Measurements from ENCODE around the gene SSH2. TPM values are rescaled to one million over a fixed set of nuclear protein-coding genes. Genes with fewer than 3 reads are reported as not detected.

SSH2 gene
- total and polyA plus RNA-seq, 3 donors from 2014 or later: 31.0 to 62.3 (median 37.4) TPM

GRCh38 chr17:29835435-29836351 is 94.3 kb downstream of the SSH2 start:
- no peak overlapping the region for H3K27ac ChIP-seq
- no peak overlapping the region for H3K4me3 ChIP-seq
- H3K27me3 ChIP-seq: no peaks in the 10 kb centered on the region
- no peak for DNase-seq
- no peaks in the 10 kb centered on the region for H3K36me3 ChIP-seq (ENCODE audit: low read depth, missing control alignments)
- H3K9me3 ChIP-seq: no peaks in the 10 kb centered on the region
- 89 to 91% methylated on average over 10 of the region's 10 CpGs for WGBS, 2 donors
- TF ChIP-seq POLR2A (IDR thresholded peaks at IDR 0.05) (no peak), CTCF (IDR thresholded peaks at IDR 0.05) (no peak)
- H3K4me1 ChIP-seq: no peaks in the 10 kb centered on the region
- intact Hi-C loops (cut with DNase I; ENCODE audit: low total_unique reads): no loop called here

GRCh38 chr17:29833801-29834200 is 96.2 kb downstream of the SSH2 start:
- DNase-seq: no peak
- no peaks in the 10 kb centered on the region for H3K36me3 ChIP-seq (ENCODE audit: low read depth, missing control alignments)

GRCh38 chr17:29828676-29829284 is 101.2 kb downstream of the SSH2 start:
- H3K4me3 ChIP-seq: no peak overlapping the region
- no peak for TF ChIP-seq POLR2A (IDR thresholded peaks at IDR 0.05)
- TF ChIP-seq CTCF (IDR thresholded peaks at IDR 0.05): no peak
- DNase-seq: no peak
- intact Hi-C loops (cut with DNase I; ENCODE audit: low total_unique reads): no loop called here
- WGBS, 2 donors: 82 to 86% methylated on average over 3 of the region's 3 CpGs
- no peak overlapping the region for H3K27ac ChIP-seq
- H3K27me3 ChIP-seq: no peaks in the 10 kb centered on the region
- no peaks in the 10 kb centered on the region for H3K36me3 ChIP-seq (ENCODE audit: low read depth, missing control alignments)
- H3K4me1 ChIP-seq: no peaks in the 10 kb centered on the region
- H3K9me3 ChIP-seq: no peaks in the 10 kb centered on the region

More at GRCh38 chr17:29833801-29834200, 96.2 kb downstream of the SSH2 start:
- Histone ChIP-seq H3K9me3 (no peaks in the 10 kb centered on the region), H3K27ac (no peak overlapping the region), H3K4me3 (no peak overlapping the region), H3K4me1 (no peaks in the 10 kb centered on the region), H3K27me3 (no peaks in the 10 kb centered on the region)
- WGBS, 2 donors: 87 to 95% methylated on average over 1 of the region's 1 CpG
- intact Hi-C loops (cut with DNase I; ENCODE audit: low total_unique reads): no loop called here
- TF ChIP-seq POLR2A (IDR thresholded peaks at IDR 0.05): no peak
- no peak for TF ChIP-seq CTCF (IDR thresholded peaks at IDR 0.05)

GRCh38 chr17:29827179-29827578 is 102.8 kb downstream of the SSH2 start:
- H3K4me3 ChIP-seq: no peak overlapping the region
- TF ChIP-seq CTCF (IDR thresholded peaks at IDR 0.05) (no peak), POLR2A (IDR thresholded peaks at IDR 0.05) (no peak)
- H3K27me3 ChIP-seq: no peaks in the 10 kb centered on the region
- H3K4me1 ChIP-seq: no peaks in the 10 kb centered on the region
- no peaks in the 10 kb centered on the region for H3K9me3 ChIP-seq
- no peaks in the 10 kb centered on the region for H3K36me3 ChIP-seq (ENCODE audit: low read depth, missing control alignments)
- H3K27ac ChIP-seq: no peak overlapping the region
- no peak for DNase-seq
- intact Hi-C loops (cut with DNase I; ENCODE audit: low total_unique reads): no loop called here
